SIG-M5 treated with dmso at 0.1 percent for 504 hours (cell line): ENCODE measurements around the gene STK32B.
"Not testable (repeated sequence)": the region's sequence is repeated elsewhere in the genome, so short reads cannot be mapped to it uniquely, and the experiment has no call there.

Experiments
- DNase-seq: peaks from one replicate; lab custom pipeline; 2025; ENCODE audit not compliant: unreplicated experiment; lab: John Stamatoyannopoulos, UW

STK32B gene

GRCh38 chr4:5424211-5424610 is 372.9 kb downstream of the STK32B start:
- DNase-seq, result no peak

GRCh38 chr4:5424901-5425300 is 373.6 kb downstream of the STK32B start:
- DNase-seq, result no peak

GRCh38 chr4:5429747-5430146 is 378.5 kb downstream of the STK32B start:
- DNase-seq, result no peak

GRCh38 chr4:5433196-5433595 is 381.9 kb downstream of the STK32B start:
- DNase-seq, result no peak

- DNase-seq, result no peak
Measured at GRCh38 chr4:5435201-5435600, 383.9 kb downstream of the STK32B start.

- DNase-seq, result no peak
Measured at GRCh38 chr4:5435823-5436222, 384.5 kb downstream of the STK32B start.

- not testable (repeated sequence) for DNase-seq
Measured at GRCh38 chr4:5443976-5444802, 392.9 kb downstream of the STK32B start.

GRCh38 chr4:5444918-5445517 is 393.7 kb downstream of the STK32B start:
- DNase-seq, result no peak

- no peak for DNase-seq
Measured at GRCh38 chr4:5446595-5447226, 395.4 kb downstream of the STK32B start.

GRCh38 chr4:5447755-5448154 is 396.5 kb downstream of the STK32B start:
- no peak for DNase-seq

- DNase-seq, result no peak
Measured at GRCh38 chr4:5448221-5448620, 396.9 kb downstream of the STK32B start.

GRCh38 chr4:5451243-5451642 is 400.0 kb downstream of the STK32B start:
- no peak for DNase-seq

GRCh38 chr4:5452156-5452555 is 400.9 kb downstream of the STK32B start:
- DNase-seq, result no peak

- no peak for DNase-seq
Measured at GRCh38 chr4:5455003-5455585, 403.8 kb downstream of the STK32B start.

- DNase-seq, result no peak
Measured at GRCh38 chr4:5456296-5456845, 405.1 kb downstream of the STK32B start.

- no peak for DNase-seq
Measured at GRCh38 chr4:5458676-5459075, 407.4 kb downstream of the STK32B start.

GRCh38 chr4:5459236-5459635 is 408.0 kb downstream of the STK32B start:
- DNase-seq, result no peak

- DNase-seq, result no peak
Measured at GRCh38 chr4:5460106-5460801, 409.0 kb downstream of the STK32B start.

- DNase-seq, result no peak
Measured at GRCh38 chr4:5461477-5461876, 410.2 kb downstream of the STK32B start.

- DNase-seq, result no peak
Measured at GRCh38 chr4:5462254-5462835, 411.1 kb downstream of the STK32B start.

GRCh38 chr4:5462896-5463295 is 411.6 kb downstream of the STK32B start:
- DNase-seq, result no peak
